WTC11 (cell line): ENCODE data around the gene CDH12. TPM values are rescaled to one million over a fixed set of nuclear protein-coding genes. Genes with fewer than 3 reads are reported as not detected.

ENCODE experiments used
- ATAC-seq: fragments of 200-7000 bp; cut with Tn5 transposase; 2 replicates; pipeline ENCODE4 v1.10.0; 2021; ENCODE audit warnings: mild to moderate bottlenecking, moderate library complexity
- CTCF ChIA-PET: fragments of 300-600 bp; sonication (Branson Sonifier 250); formaldehyde crosslinking; loops from one replicate; lab custom pipeline; 2021; ENCODE audit warnings: antibody characterized with exemption; lab: Charles Lee
- POLR2A ChIA-PET: fragments of 350-600 bp; sonication (Branson Sonifier 250); formaldehyde crosslinking; loops from one replicate; lab custom pipeline; 2021; ENCODE audit warnings: antibody characterized with exemption; lab: Charles Lee
- DNase-seq: peaks from one replicate; pipeline ENCODE4 v3.0.0; 2021; ENCODE audit warnings: low spot score
- H3K27ac Mint-ChIP-seq: 2 replicates; pipeline ENCODE4 v1.8.0; 2021; ENCODE audit warnings: mixed read lengths
- H3K27me3 Mint-ChIP-seq: 2 replicates; pipeline ENCODE4 v1.8.0; 2021; ENCODE audit warnings: low read depth, mild to moderate bottlenecking, moderate library complexity, mixed read lengths
- H3K36me3 Mint-ChIP-seq: 2 replicates; pipeline ENCODE4 v1.8.0; 2021; ENCODE audit warnings: mixed read lengths
- H3K4me1 Mint-ChIP-seq: 2 replicates; pipeline ENCODE4 v1.8.0; 2022; ENCODE audit warnings: mixed read lengths
- H3K4me3 Mint-ChIP-seq: 2 replicates; pipeline ENCODE4 v1.8.0; 2021; ENCODE audit warnings: mild to moderate bottlenecking, moderate library complexity, mixed read lengths
- H3K9me3 Mint-ChIP-seq: 2 replicates; pipeline ENCODE4 v1.8.0; 2021; ENCODE audit warnings: mixed read lengths
- AR ChIP-seq: fragments of 250-450 bp; sonication (Bioruptor Pico); IDR thresholded peaks from 2 replicates; pipeline ENCODE4 v1.9.0; 2021; ENCODE audit warnings: mild to moderate bottlenecking
- CDX4 ChIP-seq: fragments of 250-450 bp; sonication (Bioruptor Pico); IDR thresholded peaks from 2 replicates; pipeline ENCODE4 v1.9.0; 2021; ENCODE audit warnings: moderate library complexity, mild to moderate bottlenecking, inconsistent platforms, borderline replicate concordance
- CREM ChIP-seq: sonication (generic); formaldehyde crosslinking; IDR thresholded peaks from 2 replicates; pipeline ENCODE4 v1.8.1; 2022; ENCODE audit warnings: mild to moderate bottlenecking, missing genetic modification reagents, moderate library complexity
- CTCF ChIP-seq: fragments of 200-600 bp; IDR thresholded peaks from 2 replicates; pipeline ENCODE4 v1.8.0; 2022; ENCODE audit warnings: antibody characterized with exemption
- GABPB1 ChIP-seq: sonication (generic); formaldehyde crosslinking; IDR thresholded peaks from 2 replicates; pipeline ENCODE4 v1.8.1; 2023; ENCODE audit warnings: mild to moderate bottlenecking, missing genetic modification reagents
- HMGXB4 ChIP-seq: sonication (generic); formaldehyde crosslinking; IDR thresholded peaks from 2 replicates; pipeline ENCODE4 v1.8.1; 2023; ENCODE audit warnings: mild to moderate bottlenecking, moderate library complexity, missing genetic modification reagents
- MAX ChIP-seq: sonication (generic); formaldehyde crosslinking; IDR thresholded peaks from 2 replicates; pipeline ENCODE4 v1.8.0; 2022; ENCODE audit warnings: mild to moderate bottlenecking, missing genetic modification reagents
- NR2C2 ChIP-seq: sonication (generic); formaldehyde crosslinking; IDR thresholded peaks from 2 replicates; pipeline ENCODE4 v1.8.0; 2022; ENCODE audit warnings: mild to moderate bottlenecking, missing genetic modification reagents
- NR3C1 ChIP-seq: sonication (generic); formaldehyde crosslinking; conservative IDR thresholded peaks from 2 replicates; pipeline ENCODE4 v1.8.1; 2023; ENCODE audit warnings: low read depth, mild to moderate bottlenecking, missing genetic modification reagents
- RELA ChIP-seq: sonication (generic); formaldehyde crosslinking; IDR thresholded peaks from 2 replicates; pipeline ENCODE4 v1.8.1; 2022; ENCODE audit warnings: missing genetic modification reagents, mild to moderate bottlenecking, borderline replicate concordance
- SMAD3 ChIP-seq: sonication (generic); formaldehyde crosslinking; IDR thresholded peaks from 2 replicates; pipeline ENCODE4 v1.8.0; 2022; ENCODE audit warnings: missing genetic modification reagents, mild to moderate bottlenecking, borderline replicate concordance
- SMAD4 ChIP-seq: sonication (generic); formaldehyde crosslinking; IDR thresholded peaks from 2 replicates; pipeline ENCODE4 v1.8.0; 2022; ENCODE audit warnings: mild to moderate bottlenecking, missing genetic modification reagents
- ZSCAN18 ChIP-seq: fragments of 250-450 bp; sonication (Bioruptor Pico); IDR thresholded peaks from 2 replicates; pipeline ENCODE4 v2.1.2; 2022; ENCODE audit warnings: mild to moderate bottlenecking, moderate library complexity
- total RNA-seq: library from RNA; stranded (reverse); gene quantifications from 3 replicates; pipeline ENCODE4 v1.2.3, GENCODE V29; 2021

The CDH12 gene
- total RNA-seq, 1 experiment from 2014 or later: not detected

- H3K36me3 Mint-ChIP-seq: no peaks in the 10 kb centered on the region
- ATAC-seq (no peak), DNase-seq (no peak)
- H3K27me3 Mint-ChIP-seq: no peaks in the 10 kb centered on the region
- no peak overlapping the region for H3K4me3 Mint-ChIP-seq
- H3K4me1 Mint-ChIP-seq: peaks cover 5% of the 10 kb centered on the region
- no peak overlapping the region for H3K27ac Mint-ChIP-seq
- no peaks in the 10 kb centered on the region for H3K9me3 Mint-ChIP-seq
- ChIA-PET POLR2A (no interaction called here), CTCF (no interaction called here)
- no peak for TF ChIP-seq SMAD4 (CRISPR knock-in tag)
- no peak for TF ChIP-seq MAX (CRISPR knock-in tag)
- no peak for TF ChIP-seq NR2C2 (CRISPR knock-in tag)
Measured at GRCh38 chr5:22495016-22495720, 358.0 kb downstream of the CDH12 start.

- Mint-ChIP-seq H3K4me3 (no peak overlapping the region), H3K9me3 (no peaks in the 10 kb centered on the region), H3K27ac (no peak overlapping the region), H3K36me3 (no peaks in the 10 kb centered on the region), H3K27me3 (no peaks in the 10 kb centered on the region), H3K4me1 (peaks cover 10% of the 10 kb centered on the region)
- DNase-seq (no peak), ATAC-seq (peak; percentile 94)
- ChIA-PET CTCF (no interaction called here), POLR2A (no interaction called here)
- no peak for TF ChIP-seq ZSCAN18 (CRISPR knock-in tag)
- TF ChIP-seq CTCF: no peak
- no peak for TF ChIP-seq GABPB1 (CRISPR knock-in tag)
- no peak for TF ChIP-seq CREM (CRISPR knock-in tag)
- no peak for TF ChIP-seq CDX4
- no peak for TF ChIP-seq HMGXB4 (CRISPR knock-in tag)
- TF ChIP-seq, all 79 proteins: peak for 0
Measured at GRCh38 chr5:22488427-22488826, 364.7 kb downstream of the CDH12 start.

- TF ChIP-seq RELA (CRISPR knock-in tag) (no peak), NR3C1 (no peak), AR (no peak), CREM (CRISPR knock-in tag) (no peak), SMAD3 (CRISPR knock-in tag) (no peak)
- POLR2A ChIA-PET: no interaction called here
- no peaks in the 10 kb centered on the region for H3K36me3 Mint-ChIP-seq
- no peak overlapping the region for H3K27ac Mint-ChIP-seq
- CTCF ChIA-PET: no interaction called here
- no peaks in the 10 kb centered on the region for H3K27me3 Mint-ChIP-seq
- ATAC-seq (peak; percentile 51; the same call in 1 of the 2 replicates), DNase-seq (no peak)
- H3K4me3 Mint-ChIP-seq: no peak overlapping the region
- H3K9me3 Mint-ChIP-seq: 0 out of 2 replicates have a peak, but pooled peaks cover 5% of the 10 kb centered on the region
- H3K4me1 Mint-ChIP-seq: peaks cover 6% of the 10 kb centered on the region; the same call in 1 of the 2 replicates
Measured at GRCh38 chr5:22480305-22480704, 372.8 kb downstream of the CDH12 start.
